A549 (cell line): ENCODE results near the gene PAIP1. TPM values are rescaled to one million over a fixed set of nuclear protein-coding genes. Genes with fewer than 3 reads are reported as not detected.

Source experiments
- ATAC-seq, 2 experiments: fragments of 200-7000 bp in 1 of 2; fragments of >200 bp in 1 of 2; cut with Nextera tagmentation in 1 of 2; cut with Tn5 transposase in 1 of 2; 3 replicates each; pipeline versions ENCODE4 v1.8.0 to v1.9.1; 2018 to 2020; ENCODE audit warnings: mild to moderate bottlenecking in 1 of 2, moderate library complexity in 1 of 2
- CTCF ChIA-PET: fragments of 300-600 bp; sonication (Branson Sonifier 250); formaldehyde crosslinking; extraction: SDS; loops from one replicate; lab custom pipeline; 2021; ENCODE audit warnings: antibody characterized with exemption, inconsistent platforms; lab: Yijun Ruan, JAX
- POLR2A ChIA-PET: fragments of 350-600 bp; formaldehyde crosslinking; extraction: SDS; loops from one replicate; lab custom pipeline; 2021; ENCODE audit warnings: antibody characterized with exemption, inconsistent platforms; lab: Yijun Ruan, JAX
- DNase-seq, 2 experiments: peaks; one replicate each; pipeline versions ENCODE4 v3.0.0 to v3.0.0-alpha.2; 2011 to 2016; ENCODE audit warnings: low read depth in 1 of 2, low spot score in 1 of 2
- FAIRE-seq: peaks from 2 replicates; lab custom pipeline; 2011; peaks lifted over from hg19 to GRCh38; lab: Jason Lieb, UNC
- H3K27ac ChIP-seq, 2 experiments: fragments of >200 bp; sonication (Bioruptor Twin); formaldehyde crosslinking; 3 replicates each; pipeline ENCODE4 v1.5.1; 2016 to 2017
- H3K4me1 ChIP-seq: fragments of >200 bp; sonication (Bioruptor Twin); formaldehyde crosslinking; 3 replicates; pipeline ENCODE4 v1.6.1; 2016
- H3K4me2 ChIP-seq: fragments of >200 bp; sonication (Bioruptor Twin); formaldehyde crosslinking; 3 replicates; pipeline ENCODE4 v1.6.1; 2016
- H3K4me3 ChIP-seq: fragments of >200 bp; sonication (Bioruptor Twin); formaldehyde crosslinking; 3 replicates; pipeline ENCODE4 v1.5.1; 2016
- H3K9me3 ChIP-seq: fragments of >200 bp; sonication (Bioruptor Twin); formaldehyde crosslinking; 3 replicates; pipeline ENCODE4 v1.6.1; 2016
- CEBPB ChIP-seq, 2 experiments: fragments of >200 bp in 1 of 2; sonication (Bioruptor Twin) in 1 of 2; formaldehyde crosslinking in 1 of 2; IDR thresholded peaks; 2 replicates each; pipeline ENCODE4 v1.6.1; 2012 to 2016
- CHD2 ChIP-seq: fragments of 150-350 bp; IDR thresholded peaks from 2 replicates; pipeline ENCODE4 v1.6.1; 2014; ENCODE audit warnings: low read length; ENCODE audit not compliant: partially characterized antibody
- ESRRA ChIP-seq: fragments of 150-350 bp; IDR thresholded peaks from 2 replicates; pipeline ENCODE4 v1.6.1; 2014; ENCODE audit warnings: mild to moderate bottlenecking, low read length, borderline replicate concordance
- FOSB ChIP-seq: fragments of 250-450 bp; sonication (Bioruptor Pico); IDR thresholded peaks from 2 replicates; pipeline ENCODE4 v1.5.0; 2020; ENCODE audit warnings: mild to moderate bottlenecking, moderate library complexity
- FOXS1 ChIP-seq: fragments of 250-450 bp; sonication (Bioruptor Pico); IDR thresholded peaks from 2 replicates; pipeline ENCODE4 v1.5.0; 2020; ENCODE audit warnings: mild to moderate bottlenecking, moderate library complexity
- GATA3 ChIP-seq: IDR thresholded peaks from 2 replicates; pipeline ENCODE4 v1.6.1; 2012; ENCODE audit warnings: borderline replicate concordance
- HOXA7 ChIP-seq: fragments of 250-450 bp; sonication (Bioruptor Pico); IDR thresholded peaks from 2 replicates; pipeline ENCODE4 v1.5.0; 2020; ENCODE audit warnings: mild to moderate bottlenecking, moderate library complexity
- HOXB13 ChIP-seq: fragments of 250-450 bp; sonication (Bioruptor Pico); IDR thresholded peaks from 2 replicates; pipeline ENCODE4 v1.5.0; 2020; ENCODE audit warnings: low read depth, mild to moderate bottlenecking, moderate library complexity
- KDM1A ChIP-seq: fragments of 200-600 bp; sonication (generic); IDR thresholded peaks from 2 replicates; pipeline ENCODE4 v1.6.1; 2016; ENCODE audit warnings: low read depth, mild to moderate bottlenecking
- KDM5A ChIP-seq: fragments of 200-600 bp; sonication (generic); IDR thresholded peaks from 2 replicates; pipeline ENCODE4 v1.6.1; 2016; ENCODE audit warnings: antibody characterized with exemption, mild to moderate bottlenecking
- NPAS2 ChIP-seq: fragments of 250-450 bp; sonication (Bioruptor Pico); IDR thresholded peaks from 2 replicates; pipeline ENCODE4 v1.8.0; 2022; ENCODE audit warnings: mild to moderate bottlenecking, moderate library complexity, borderline replicate concordance
- NR3C1 ChIP-seq: fragments of >200 bp; sonication (Bioruptor Twin); formaldehyde crosslinking; IDR thresholded peaks from 3 replicates; pipeline ENCODE4 v1.6.1; 2017
- PHF8 ChIP-seq: fragments of 200-600 bp; sonication (generic); IDR thresholded peaks from 2 replicates; pipeline ENCODE4 v1.6.1; 2016; ENCODE audit warnings: low read depth, mild to moderate bottlenecking, antibody characterized with exemption, moderate library complexity, borderline replicate concordance
- POLR2AphosphoS2 ChIP-seq: conservative IDR thresholded peaks from 2 replicates; pipeline ENCODE4 v1.6.1; 2012; ENCODE audit warnings: low read length, improper control_type of control experiment, inconsistent platforms
- RCOR1 ChIP-seq: fragments of 150-350 bp; IDR thresholded peaks from 2 replicates; pipeline ENCODE4 v1.6.1; 2014; ENCODE audit warnings: antibody characterized with exemption, low read length, low read depth
- REST ChIP-seq: fragments of 200-600 bp; sonication (generic); IDR thresholded peaks from 2 replicates; pipeline ENCODE4 v1.6.1; 2016; ENCODE audit warnings: antibody characterized with exemption, mild to moderate bottlenecking, moderate library complexity
- USF2 ChIP-seq: fragments of 450-650 bp; IDR thresholded peaks from 2 replicates; pipeline ENCODE4 v1.6.1; 2014; ENCODE audit warnings: antibody characterized with exemption
- ZNF302 ChIP-seq: fragments of 250-450 bp; sonication (Bioruptor Pico); IDR thresholded peaks from 2 replicates; pipeline ENCODE4 v1.9.0; 2021; ENCODE audit warnings: inconsistent platforms, mild to moderate bottlenecking, moderate library complexity
- WGBS: methylation state at CpG from one replicate; pipeline ENCODE4 v1.1.6; 2017; ENCODE audit errors: missing lambda C conversion rate; 5-methylcytosine and 5-hydroxymethylcytosine counted together
- polyA plus RNA-seq, 4 experiments: library from polyadenylated mRNA; depleted of rRNA in 3 of 4; stranded (reverse); fragments of >200 nt; fragmentation: RNase III in 1 of 4; extraction: RNeasy Plus Mini Kit Qiagen cat#74134 plus additional on column Dnase treatment in 1 of 4; gene quantifications; 2 replicates in 3 of 4; 3 replicates in 1 of 4; pipeline ENCODE4 v1.2.3, GENCODE V29; 2011 to 2017

The PAIP1 gene
- polyA plus RNA-seq, 2 of the 4 experiments (the other 2 are of a cell fraction): 89.6 to 188 TPM

GRCh38 chr5:43564289-43564850, 7.5 kb upstream of the PAIP1 start:
- H3K4me2 ChIP-seq: no peak overlapping the region
- no peaks in the 10 kb centered on the region for H3K9me3 ChIP-seq
- WGBS: 56% methylated on average over 5 of the region's 5 CpGs
- TF ChIP-seq FOSB (CRISPR knock-in tag) (no peak), GATA3 (no peak)
- H3K4me1 ChIP-seq: no peaks in the 10 kb centered on the region
- ChIA-PET POLR2A (no interaction called here), CTCF (no interaction called here)
- H3K4me3 ChIP-seq: no peak overlapping the region
- H3K27ac ChIP-seq: no peak overlapping the region
- no peak for DNase-seq
- no peak for ATAC-seq
- no peak for FAIRE-seq

DNA sequence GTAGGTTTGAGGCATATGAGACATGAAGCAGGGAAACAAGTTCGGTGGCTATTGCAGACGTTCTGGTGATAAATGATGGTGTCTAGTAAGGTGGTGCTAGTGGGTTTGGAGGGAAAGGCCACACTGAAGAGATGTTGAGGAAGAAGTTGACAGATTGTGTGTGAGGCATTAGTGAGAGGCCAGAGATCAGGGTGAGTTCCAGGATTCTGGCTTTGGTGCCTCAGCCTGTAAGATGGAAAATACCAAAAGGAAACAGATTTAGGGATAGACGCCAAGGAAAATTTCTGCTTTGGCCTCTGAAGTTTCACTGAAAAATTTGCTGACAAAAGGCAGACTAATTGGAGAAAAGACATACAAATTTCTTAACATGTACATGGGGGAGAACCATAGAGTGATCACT, 6.4 kb upstream of the PAIP1 start:
- POLR2A ChIA-PET: no interaction called here
- ATAC-seq: no peak

GRCh38 chr5:43561356-43561755, 4.5 kb upstream of the PAIP1 start:
- no peak for TF ChIP-seq CEBPB (IDR thresholded peaks at IDR 0.05)
- no peak for TF ChIP-seq KDM1A
- TF ChIP-seq REST: no peak
- no peak for TF ChIP-seq POLR2AphosphoS2
- no peak for TF ChIP-seq NR3C1
- TF ChIP-seq PHF8: no peak
- TF ChIP-seq HOXB13 (CRISPR knock-in tag): no peak
- TF ChIP-seq RCOR1: no peak
- FAIRE-seq (no peak), ATAC-seq (no peak), DNase-seq (no peak)
- no peak overlapping the region for H3K27ac ChIP-seq
- POLR2A ChIA-PET: no interaction called here
- no peaks in the 10 kb centered on the region for H3K9me3 ChIP-seq
- H3K4me1 ChIP-seq: no peaks in the 10 kb centered on the region
- H3K4me3 ChIP-seq: no peak overlapping the region
- CTCF ChIA-PET: interaction anchor here (1.1 kb wide), 1 partner anchor 13 kb away, joined by 3 read pairs; no protein-coding TSS in a partner anchor
- no peak overlapping the region for H3K4me2 ChIP-seq

More for the DNA sequence above, 6.4 kb upstream of the PAIP1 start:
- no peak overlapping the region for H3K4me2 ChIP-seq
- H3K27ac ChIP-seq: no peak overlapping the region
- CTCF ChIA-PET: no interaction called here
- FAIRE-seq (no peak), DNase-seq (no peak)
- WGBS: 87% methylated on average over 3 of the region's 3 CpGs
- H3K9me3 ChIP-seq: no peaks in the 10 kb centered on the region
- H3K4me3 ChIP-seq: no peak overlapping the region
- no peaks in the 10 kb centered on the region for H3K4me1 ChIP-seq
- no peak for TF ChIP-seq CHD2
- TF ChIP-seq HOXA7: no peak
- no peak for TF ChIP-seq FOXS1 (CRISPR knock-in tag)
- TF ChIP-seq ESRRA: no peak
- no peak for TF ChIP-seq POLR2AphosphoS2
- no peak for TF ChIP-seq NR3C1
- no peak for TF ChIP-seq NPAS2
- no peak for TF ChIP-seq KDM5A
- no peak for TF ChIP-seq USF2
- TF ChIP-seq CEBPB (IDR thresholded peaks at IDR 0.05): no peak
- TF ChIP-seq RCOR1: no peak
- no peak for TF ChIP-seq ZNF302 (CRISPR knock-in tag)
